Measurements from ENCODE around the gene ZNF516.

ZNF516 gene

DNA sequence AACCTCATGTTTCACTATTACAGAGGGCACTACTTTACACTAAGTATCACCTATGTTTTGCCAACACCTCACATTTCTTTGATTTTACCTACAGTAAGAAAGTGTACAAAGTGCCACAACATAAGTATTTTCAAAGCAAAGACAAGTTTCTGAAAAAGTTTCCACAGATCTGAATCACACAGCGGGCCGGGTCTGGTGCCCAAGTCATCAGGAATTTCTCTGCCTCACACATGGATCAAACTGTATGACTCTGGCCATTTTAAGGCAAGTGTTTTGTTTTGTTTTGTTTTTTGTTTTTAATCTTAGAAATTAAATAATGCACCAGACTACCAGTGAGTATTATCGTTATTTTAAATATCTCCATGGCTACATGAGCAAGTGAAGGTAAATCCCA lies 73.4 kb downstream of the ZNF516 start:
- H3K36me3 ChIP-seq, result peaks cover 19% of the 10 kb centered on the region
- H3K27ac ChIP-seq, result peak overlapping the region; percentile 46
- no peak for TF ChIP-seq CTCF (IDR thresholded peaks at IDR 0.05)
- no peaks in the 10 kb centered on the region for H3K9me3 ChIP-seq
- no peak overlapping the region for H3K4me3 ChIP-seq (ENCODE audit: low read depth in 1 of 2, low read length in 1 of 2)
- no peaks in the 10 kb centered on the region for H3K27me3 ChIP-seq
- H3K4me1 ChIP-seq (ENCODE audit: control insufficient read depth in 1 of 2, insufficient read depth in 1 of 2, low read depth in 1 of 2, low read length in 1 of 2), result peaks cover 37 to 55% of the 10 kb centered on the region in 2 experiments

DNA sequence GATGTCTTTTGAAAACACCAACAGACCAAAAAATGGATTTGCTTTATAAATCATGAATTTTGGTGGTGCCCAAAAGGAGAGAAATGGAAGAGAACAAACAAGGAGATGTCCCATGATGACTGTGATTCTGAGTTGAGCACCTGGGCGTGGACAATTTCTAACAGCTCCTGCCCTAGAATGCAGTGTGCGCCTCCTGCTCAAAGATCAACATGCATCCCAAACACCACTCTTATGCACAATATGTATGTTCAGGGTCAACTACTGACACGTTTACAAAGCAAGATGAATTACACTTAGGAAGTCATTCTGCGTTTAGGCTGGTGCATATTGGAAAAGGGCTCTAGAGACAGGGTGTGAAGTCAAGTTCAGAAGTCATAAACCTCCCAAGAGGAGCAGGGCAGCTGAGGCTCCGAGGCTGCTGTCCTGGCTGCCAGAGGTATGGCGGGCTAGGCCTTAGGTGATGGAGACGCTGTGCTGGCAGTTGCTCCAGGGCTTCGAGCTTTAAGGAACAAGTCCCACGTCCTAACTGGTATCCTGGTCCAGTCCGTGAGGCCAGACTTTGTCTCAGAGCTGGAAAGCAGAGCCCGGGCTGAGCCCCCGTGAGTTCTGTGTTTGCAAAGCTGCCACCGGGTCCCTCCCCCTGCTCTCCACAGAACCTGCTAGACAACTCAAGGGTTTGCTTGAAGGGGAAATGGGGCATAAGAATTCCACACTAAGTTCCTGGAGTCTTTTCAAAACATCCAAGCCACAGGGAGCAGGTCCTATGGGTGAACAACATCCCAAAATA lies 74.0 kb downstream of the ZNF516 start:
- H3K4me1 ChIP-seq (ENCODE audit: control insufficient read depth in 1 of 2, insufficient read depth in 1 of 2, low read depth in 1 of 2, low read length in 1 of 2), result peaks cover 37 to 55% of the 10 kb centered on the region in 2 experiments
- no peaks in the 10 kb centered on the region for H3K9me3 ChIP-seq
- no peak overlapping the region for H3K4me3 ChIP-seq (ENCODE audit: low read depth in 1 of 2, low read length in 1 of 2)
- H3K27me3 ChIP-seq, result no peaks in the 10 kb centered on the region
- peaks cover 19% of the 10 kb centered on the region for H3K36me3 ChIP-seq
- peak overlapping the region; percentile 46 for H3K27ac ChIP-seq
- no peak for TF ChIP-seq CTCF (IDR thresholded peaks at IDR 0.05)

DNA sequence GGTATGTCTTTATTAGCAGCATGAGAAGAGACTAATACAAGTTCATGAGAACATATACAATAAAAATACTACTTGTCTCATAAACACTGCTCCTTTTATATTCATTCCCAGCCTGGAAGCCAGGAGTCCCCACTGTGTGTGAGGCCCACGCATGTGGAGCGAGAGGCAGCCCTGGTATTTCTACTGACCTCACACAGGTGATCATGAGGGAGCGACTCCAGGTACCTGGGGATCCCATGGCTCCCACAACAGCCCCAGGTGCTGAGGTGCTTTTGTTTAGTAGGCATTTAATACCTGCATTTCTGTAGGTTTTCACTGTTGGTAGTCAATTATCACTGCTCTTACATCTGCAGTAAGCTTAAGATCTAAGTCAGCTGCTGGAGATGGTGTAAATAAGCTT lies 75.2 kb downstream of the ZNF516 start:
- no peak overlapping the region for H3K4me3 ChIP-seq (ENCODE audit: low read depth in 1 of 2, low read length in 1 of 2)

GRCh38 chr18:76416911-76417310 lies 78.1 kb downstream of the ZNF516 start:
- peaks cover 25% of the 10 kb centered on the region for H3K36me3 ChIP-seq
- H3K4me3 ChIP-seq (ENCODE audit: low read depth in 1 of 2, low read length in 1 of 2), result peak overlapping the region; percentile 16 to 25
- H3K27ac ChIP-seq, result peak overlapping the region; percentile 69
- H3K9me3 ChIP-seq, result no peaks in the 10 kb centered on the region
- H3K4me1 ChIP-seq (ENCODE audit: control insufficient read depth in 1 of 2, insufficient read depth in 1 of 2, low read depth in 1 of 2, low read length in 1 of 2), result peaks cover 42 to 67% of the 10 kb centered on the region in 2 experiments
- TF ChIP-seq CTCF (IDR thresholded peaks at IDR 0.05), result no peak
- H3K27me3 ChIP-seq, result no peaks in the 10 kb centered on the region

More for the DNA sequence above, 75.2 kb downstream of the ZNF516 start:
- peaks cover 27 to 43% of the 10 kb centered on the region in 2 experiments for H3K4me1 ChIP-seq (ENCODE audit: control insufficient read depth in 1 of 2, insufficient read depth in 1 of 2, low read depth in 1 of 2, low read length in 1 of 2)
- peak overlapping the region; percentile 28 for H3K27ac ChIP-seq
- H3K9me3 ChIP-seq, result no peaks in the 10 kb centered on the region
- peaks cover 19% of the 10 kb centered on the region for H3K36me3 ChIP-seq
- no peak for TF ChIP-seq CTCF (IDR thresholded peaks at IDR 0.05)
- H3K27me3 ChIP-seq, result no peaks in the 10 kb centered on the region

DNA sequence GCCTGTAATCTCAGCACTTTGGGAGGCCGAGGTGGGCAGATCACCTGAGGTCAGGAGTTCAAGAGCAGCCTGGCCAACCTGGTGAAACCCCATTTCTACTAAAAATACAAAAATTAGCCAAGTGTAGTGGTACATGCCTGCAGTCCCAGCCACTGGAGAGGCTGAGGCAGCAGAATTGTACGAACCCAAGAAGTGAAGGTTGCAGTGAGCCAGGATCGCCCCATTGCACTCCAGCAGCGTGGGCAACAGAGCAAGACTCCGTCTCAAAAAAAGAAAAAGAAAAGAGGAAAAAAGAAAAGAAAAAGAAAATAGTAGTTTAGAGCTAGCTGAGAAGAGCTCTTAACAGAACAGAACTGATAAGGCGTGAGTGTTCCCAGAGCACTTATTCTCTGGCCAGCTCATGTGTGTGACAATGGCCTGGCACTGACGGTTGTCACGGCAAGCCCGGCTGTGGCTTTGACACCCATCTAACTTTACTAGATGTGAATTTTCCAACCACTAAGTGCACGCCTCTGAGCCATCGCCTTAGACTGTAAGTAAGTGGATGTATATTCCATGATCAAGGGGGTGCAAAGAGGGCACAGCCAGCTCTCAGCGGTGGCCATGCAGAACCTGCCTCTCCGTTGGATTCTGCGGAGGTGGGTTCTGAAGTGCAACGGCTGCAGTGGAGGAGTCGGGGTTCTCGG lies 80.0 kb downstream of the ZNF516 start:
- TF ChIP-seq CTCF (IDR thresholded peaks at IDR 0.05), result no peak
- Histone ChIP-seq H3K36me3 (peaks cover 14% of the 10 kb centered on the region), H3K4me1 (ENCODE audit: control insufficient read depth in 1 of 2, insufficient read depth in 1 of 2, low read depth in 1 of 2, low read length in 1 of 2) (peaks cover 60 to 72% of the 10 kb centered on the region in 2 experiments), H3K9me3 (no peaks in the 10 kb centered on the region), H3K27me3 (no peaks in the 10 kb centered on the region), H3K27ac (peak overlapping the region; percentile 69), H3K4me3 (ENCODE audit: low read depth in 1 of 2, low read length in 1 of 2) (no peak overlapping the region)

Data from neutrophil (primary cell).